IMR-90 (cell line): ENCODE measurements around the gene HOXA10. TPM values are rescaled to one million over a fixed set of nuclear protein-coding genes. Genes with fewer than 3 reads are reported as not detected.
A peak's percentile ranks its signal among the peaks of the same experiment; 100 is the strongest.

Experiments
- ATAC-seq: fragments of 200-7000 bp; cut with Tn5 transposase; 2 replicates; pipeline ENCODE4 v1.9.1; 2020; ENCODE audit warnings: low read depth, mild to moderate bottlenecking, moderate library complexity
- BruUV-seq: library from RNA; stranded (reverse); fragments of 400-500 nt; replicated peaks from 2 replicates; lab custom pipeline; 2021; lab: Mats Ljungman, UMichigan
- CTCF ChIA-PET: fragments of 300-600 bp; formaldehyde crosslinking; extraction: SDS; loops from one replicate; lab custom pipeline; 2021; ENCODE audit warnings: antibody characterized with exemption; lab: Yijun Ruan, JAX
- POLR2A ChIA-PET: fragments of 300-600 bp; sonication (Branson Sonifier 250); formaldehyde crosslinking; loops from one replicate; lab custom pipeline; 2022; ENCODE audit warnings: antibody characterized with exemption; ENCODE audit not compliant: unreplicated experiment; lab: Charles Lee
- DNase-seq: peaks from one replicate; pipeline ENCODE4 v3.0.0; 2013
- H2AFZ ChIP-seq: replicated peaks from 2 replicates; pipeline ENCODE3; 2013; ENCODE audit warnings: low read length, mild to moderate bottlenecking; ENCODE audit not compliant: poor library complexity
- H2AK5ac ChIP-seq: 2 replicates; pipeline ENCODE4 v1.6.1; 2013; ENCODE audit warnings: low read depth, low read length, inconsistent platforms
- H2AK9ac ChIP-seq: replicated peaks from 2 replicates; pipeline ENCODE3; 2013; ENCODE audit warnings: mild to moderate bottlenecking, low read depth, low read length, moderate library complexity; ENCODE audit not compliant: poor library complexity
- H2BK120ac ChIP-seq: 2 replicates; pipeline ENCODE4 v1.6.1; 2013; ENCODE audit warnings: low read depth, low read length, inconsistent platforms
- H2BK15ac ChIP-seq: 3 replicates; pipeline ENCODE4 v1.6.1; 2013; ENCODE audit warnings: low read depth, low read length, inconsistent platforms
- H2BK20ac ChIP-seq: 2 replicates; pipeline ENCODE4 v1.6.1; 2013; ENCODE audit warnings: low read depth, mild to moderate bottlenecking, inconsistent platforms, low read length, moderate library complexity
- H2BK5ac ChIP-seq: 2 replicates; pipeline ENCODE4 v1.6.1; 2013; ENCODE audit warnings: mild to moderate bottlenecking, low read depth, low read length, inconsistent platforms; ENCODE audit not compliant: poor library complexity, severe bottlenecking
- H3K14ac ChIP-seq: replicated peaks from 2 replicates; pipeline ENCODE4 v1.6.1; 2013; ENCODE audit warnings: low read depth, low read length, inconsistent platforms
- H3K18ac ChIP-seq: 2 replicates; pipeline ENCODE4 v1.6.1; 2013; ENCODE audit warnings: low read depth, low read length, control low read depth
- H3K23ac ChIP-seq: 2 replicates; pipeline ENCODE4 v1.6.1; 2013; ENCODE audit warnings: low read depth, low read length, inconsistent platforms
- H3K27ac ChIP-seq: 2 replicates; pipeline ENCODE4 v1.5.1; 2013; ENCODE audit warnings: mild to moderate bottlenecking, control low read depth, low read length; ENCODE audit not compliant: insufficient read depth
- H3K27me3 ChIP-seq: 2 replicates; pipeline ENCODE4 v1.6.1; 2013; ENCODE audit warnings: low read length; ENCODE audit not compliant: control insufficient read depth, insufficient read depth
- H3K36me3 ChIP-seq: 2 replicates; pipeline ENCODE4 v1.6.1; 2013; ENCODE audit warnings: low read length, mixed read lengths; ENCODE audit not compliant: control insufficient read depth, insufficient read depth
- H3K4ac ChIP-seq: 2 replicates; pipeline ENCODE4 v1.6.1; 2013; ENCODE audit warnings: low read depth, low read length, inconsistent platforms
- H3K4me1 ChIP-seq: 2 replicates; pipeline ENCODE4 v1.6.1; 2013; ENCODE audit warnings: low read length, mixed read lengths; ENCODE audit not compliant: control insufficient read depth, insufficient read depth
- H3K4me2 ChIP-seq: 2 replicates; pipeline ENCODE4 v1.6.1; 2013; ENCODE audit warnings: low read depth, mild to moderate bottlenecking, control low read depth, low read length, moderate library complexity
- H3K4me3 ChIP-seq: 2 replicates; pipeline ENCODE4 v1.5.1; 2013; ENCODE audit warnings: low read depth, mild to moderate bottlenecking, control low read depth, low read length, moderate library complexity; ENCODE audit not compliant: insufficient read depth
- H3K56ac ChIP-seq: 2 replicates; pipeline ENCODE4 v1.6.1; 2013; ENCODE audit warnings: low read length, inconsistent platforms; ENCODE audit not compliant: insufficient read depth; ENCODE audit errors: extremely low read depth
- H3K79me1 ChIP-seq, 2 experiments: 2 replicates each; pipeline ENCODE4 v1.6.1; 2013; ENCODE audit warnings: low read length in 2 of 2, inconsistent platforms in 1 of 2, low read depth in 1 of 2
- H3K9ac ChIP-seq: 2 replicates; pipeline ENCODE4 v1.6.1; 2013; ENCODE audit warnings: low read depth, low read length, control low read depth
- H3K9me1 ChIP-seq: 2 replicates; pipeline ENCODE4 v1.6.1; 2013; ENCODE audit warnings: low read length, inconsistent platforms; ENCODE audit not compliant: insufficient read depth
- H3K9me3 ChIP-seq: 2 replicates; pipeline ENCODE4 v1.6.1; 2013; ENCODE audit warnings: low read length; ENCODE audit not compliant: control insufficient read depth, insufficient read depth
- H4K20me1 ChIP-seq: 2 replicates; pipeline ENCODE4 v1.6.1; 2013; ENCODE audit warnings: low read length, inconsistent platforms; ENCODE audit not compliant: insufficient read depth
- H4K5ac ChIP-seq: 2 replicates; pipeline ENCODE4 v1.6.1; 2013; ENCODE audit warnings: mild to moderate bottlenecking, low read depth, low read length, control low read depth
- H4K8ac ChIP-seq, 2 experiments: 2 replicates each; pipeline ENCODE4 v1.6.1; 2013; ENCODE audit warnings: low read depth in 2 of 2, low read length in 2 of 2, control low read depth in 1 of 2, inconsistent platforms in 1 of 2
- H4K91ac ChIP-seq: 2 replicates; pipeline ENCODE4 v1.6.1; 2013; ENCODE audit warnings: low read depth, low read length, inconsistent platforms; ENCODE audit not compliant: insufficient read depth
- BHLHE40 ChIP-seq: fragments of 150-350 bp; IDR thresholded peaks from 2 replicates; pipeline ENCODE4 v1.6.1; 2016; ENCODE audit warnings: mild to moderate bottlenecking, low read depth, low read length
- CEBPB ChIP-seq: IDR thresholded peaks from 2 replicates; pipeline ENCODE4 v1.6.1; 2012; ENCODE audit warnings: low read depth, low read length, improper control_type of control experiment
- CHD1 ChIP-seq: IDR thresholded peaks from 2 replicates; pipeline ENCODE4 v1.6.1; 2012; ENCODE audit warnings: low read depth, low read length, improper control_type of control experiment
- CTCF ChIP-seq: conservative IDR thresholded peaks from 2 replicates; pipeline ENCODE4 v1.5.1; 2012; ENCODE audit warnings: mild to moderate bottlenecking, low read depth, low read length, improper control_type of control experiment
- ELK1 ChIP-seq: fragments of 150-350 bp; IDR thresholded peaks from 2 replicates; pipeline ENCODE4 v1.6.1; 2016; ENCODE audit warnings: low read depth, mild to moderate bottlenecking, low read length, moderate library complexity, borderline replicate concordance
- FOS ChIP-seq: fragments of 150-350 bp; IDR thresholded peaks from 2 replicates; pipeline ENCODE4 v1.6.1; 2016; ENCODE audit warnings: low read depth, low read length
- MAFK ChIP-seq: IDR thresholded peaks from 2 replicates; pipeline ENCODE4 v1.6.1; 2012; ENCODE audit warnings: low read depth, low read length, improper control_type of control experiment
- MXI1 ChIP-seq: IDR thresholded peaks from 2 replicates; pipeline ENCODE4 v1.6.1; 2012; ENCODE audit warnings: low read depth, mild to moderate bottlenecking, low read length, moderate library complexity, borderline replicate concordance
- NFE2L2 ChIP-seq: fragments of 150-350 bp; IDR thresholded peaks from 2 replicates; pipeline ENCODE4 v1.6.1; 2016; ENCODE audit warnings: low read depth, mild to moderate bottlenecking, low read length
- POLR2A ChIP-seq: IDR thresholded peaks from 2 replicates; pipeline ENCODE4 v1.6.1; 2012; ENCODE audit warnings: mild to moderate bottlenecking, low read depth, low read length
- RAD21 ChIP-seq: IDR thresholded peaks from 2 replicates; pipeline ENCODE4 v1.6.1; 2012; ENCODE audit warnings: low read length, improper control_type of control experiment
- RCOR1 ChIP-seq: IDR thresholded peaks from 2 replicates; pipeline ENCODE4 v1.6.1; 2012; ENCODE audit warnings: mild to moderate bottlenecking, low read length, improper control_type of control experiment; ENCODE audit not compliant: insufficient replicate concordance
- RFX5 ChIP-seq: IDR thresholded peaks from 2 replicates; pipeline ENCODE4 v1.8.0; 2012; ENCODE audit warnings: low read depth, mild to moderate bottlenecking, low read length, moderate library complexity
- SMC3 ChIP-seq: fragments of 150-350 bp; IDR thresholded peaks from 2 replicates; pipeline ENCODE4 v1.6.1; 2016; ENCODE audit warnings: low read depth, mild to moderate bottlenecking, antibody characterized with exemption, low read length, moderate library complexity
- USF2 ChIP-seq: fragments of 150-350 bp; IDR thresholded peaks from 2 replicates; pipeline ENCODE4 v1.6.1; 2017; ENCODE audit warnings: mild to moderate bottlenecking, antibody characterized with exemption, low read length, low read depth
- WGBS, 2 experiments: methylation state at CpG; one replicate each; pipeline versions ENCODE4 v1.1.5 to v1.1.7; 2013; ENCODE audit warnings: missing lambda C conversion rate in 2 of 2; ENCODE audit not compliant: insufficient read length in 1 of 2; ENCODE audit errors: extremely low coverage in 2 of 2; 5-methylcytosine and 5-hydroxymethylcytosine counted together
- dilution Hi-C: fragments of 300-500 bp; cut with HindIII; formaldehyde crosslinking; loops from one replicate; pipeline ENCODE4 v1.14.3; 2018; ENCODE audit warnings: low sequenced_read_pairs; ENCODE audit not compliant: unreplicated experiment
- in situ Hi-C: fragments of 300-500 bp; cut with MboI; formaldehyde crosslinking; loops from 3 replicates; pipeline ENCODE4 v1.14.3; 2019; ENCODE audit warnings: low sequenced_read_pairs, inconsistent platforms, mixed read lengths
- intact Hi-C: fragments of 100-400 bp; cut with micrococcal nuclease; formaldehyde crosslinking; loops from 2 replicates; pipeline ENCODE4 v1.10.0; 2022
- polyA plus RNA-seq, 3 experiments: library from polyadenylated mRNA; depleted of rRNA; stranded (reverse); fragments of >200 nt; gene quantifications; 2 replicates each; pipeline ENCODE4 v1.2.3, GENCODE V29; 2012; ENCODE audit warnings: low replicate concordance in 1 of 3
- total RNA-seq: library from RNA; depleted of rRNA; stranded (reverse); fragments of >200 nt; gene quantifications from 2 replicates; pipeline ENCODE4 v1.2.3, GENCODE V29; 2012

The HOXA10 gene
- total and polyA plus RNA-seq, 2 of the 4 experiments (the other 2 are of a cell fraction), result 0.10 to 0.18 TPM

GRCh38 chr7:27200761-27201579, 26.9 kb upstream of the HOXA10 start:
- ChIA-PET CTCF (no interaction called here), POLR2A (no interaction called here)
- intact Hi-C loops (no loop called here), dilution Hi-C loops (no loop called here), in situ Hi-C loops (loop anchor here (5.0 to 10.0 kb wide), 2 partner anchors 381 to 574 kb away; no protein-coding TSS in a partner anchor)
- H3K9ac ChIP-seq, result no peak overlapping the region
- H3K79me1 ChIP-seq, result no peaks in the 10 kb centered on the region
- H3K56ac ChIP-seq, result no peak overlapping the region
- H3K27me3 ChIP-seq, result peaks cover 88% of the 10 kb centered on the region
- H3K4me3 ChIP-seq, result no peak overlapping the region
- ATAC-seq, result no peak
- H2AFZ ChIP-seq, result peak overlapping the region; percentile 5
- no peak overlapping the region for H3K27ac ChIP-seq
- H3K9me3 ChIP-seq, result peaks cover 9% of the 10 kb centered on the region; the same call in 1 of the 2 replicates
- no peak overlapping the region for H2BK20ac ChIP-seq
- no peak overlapping the region for H2BK5ac ChIP-seq
- no peak overlapping the region for H2AK5ac ChIP-seq
- no peak overlapping the region for H4K91ac ChIP-seq
- H4K20me1 ChIP-seq, result peaks cover 24% of the 10 kb centered on the region
- no peak for DNase-seq
- H3K36me3 ChIP-seq, result no peaks in the 10 kb centered on the region
- peak overlapping the region; percentile 89 for H3K23ac ChIP-seq
- H3K18ac ChIP-seq, result no peak overlapping the region
- no peak overlapping the region for H2AK9ac ChIP-seq
- no peak overlapping the region for H4K8ac ChIP-seq
- BruUV-seq, result no TSS peak
- H3K9me1 ChIP-seq, result peaks cover 5% of the 10 kb centered on the region; the same call in 1 of the 2 replicates
- H3K4me1 ChIP-seq, result peaks cover 2% of the 10 kb centered on the region; the same call in 1 of the 2 replicates
- H2BK120ac ChIP-seq, result no peak overlapping the region
- 14% methylated on average over 4 of the region's 14 CpGs; no CpG with 5 or more reads in 1 of the 2 experiments for WGBS, 2 experiments
- H3K4ac ChIP-seq, result no peak overlapping the region
- no peak overlapping the region for H4K5ac ChIP-seq
- no peak overlapping the region for H3K14ac ChIP-seq
- H2BK15ac ChIP-seq, result no peak overlapping the region
- H3K4me2 ChIP-seq, result peak overlapping the region; percentile 40; the same call in 1 of the 2 replicates
- no peak for TF ChIP-seq CEBPB
- TF ChIP-seq MXI1, result no peak
- TF ChIP-seq USF2, result no peak
- TF ChIP-seq RFX5, result no peak
- no peak for TF ChIP-seq MAFK
- TF ChIP-seq CHD1, result no peak
- TF ChIP-seq RAD21, result no peak
- TF ChIP-seq NFE2L2, result no peak
- TF ChIP-seq FOS, result no peak
- no peak for TF ChIP-seq SMC3
- no peak for TF ChIP-seq BHLHE40
- no peak for TF ChIP-seq POLR2A
- TF ChIP-seq CTCF, result no peak
- TF ChIP-seq ELK1, result no peak
- TF ChIP-seq RCOR1, result no peak
